HepG2 (cell line): ENCODE results near the gene DNMT3B. TPM values are rescaled to one million over a fixed set of nuclear protein-coding genes. Genes with fewer than 3 reads are reported as not detected.

Source experiments
- ATF3 ChIP-seq: sonication (generic); formaldehyde crosslinking; IDR thresholded peaks from 2 replicates; pipeline ENCODE4 v1.4.0; 2020; ENCODE audit warnings: missing genetic modification reagents
- ATF6 ChIP-seq: sonication (generic); formaldehyde crosslinking; conservative IDR thresholded peaks from 2 replicates; pipeline ENCODE4 v1.4.0; 2020; ENCODE audit warnings: missing genetic modification reagents
- ATM ChIP-seq: fragments of 450-650 bp; IDR thresholded peaks from 2 replicates; pipeline ENCODE4 v1.7.1; 2017; ENCODE audit warnings: mild to moderate bottlenecking, borderline replicate concordance
- BRCA1 ChIP-seq: sonication (generic); formaldehyde crosslinking; IDR thresholded peaks from 2 replicates; pipeline ENCODE4 v1.4.0; 2020; ENCODE audit warnings: missing genetic modification reagents
- CCAR2 ChIP-seq: fragments of 200-400 bp; formaldehyde crosslinking; optimal IDR thresholded peaks from 2 replicates; pipeline ENCODE3; 2018; ENCODE audit warnings: low read depth, mild to moderate bottlenecking, low read length, moderate library complexity
- CENPX ChIP-seq: sonication (generic); formaldehyde crosslinking; IDR thresholded peaks from 2 replicates; pipeline ENCODE4 v1.9.0; 2021; ENCODE audit warnings: mild to moderate bottlenecking, missing genetic modification reagents, moderate library complexity
- ETS1 ChIP-seq: sonication (generic); formaldehyde crosslinking; IDR thresholded peaks from 2 replicates; pipeline ENCODE4 v1.4.0; 2020; ENCODE audit warnings: missing genetic modification reagents
- FOSL2 ChIP-seq: sonication (generic); formaldehyde crosslinking; IDR thresholded peaks from 2 replicates; pipeline ENCODE4 v1.4.0; 2020; ENCODE audit warnings: missing genetic modification reagents
- HNRNPLL ChIP-seq: fragments of 200-400 bp; formaldehyde crosslinking; IDR thresholded peaks from 2 replicates; pipeline ENCODE4 v1.6.1; 2017; ENCODE audit warnings: mild to moderate bottlenecking, low read depth, low read length; ENCODE audit not compliant: poor library complexity, severe bottlenecking
- ISL2 ChIP-seq: sonication (generic); formaldehyde crosslinking; IDR thresholded peaks from 2 replicates; pipeline ENCODE4 v1.5.0; 2020; ENCODE audit warnings: missing genetic modification reagents
- KLF11 ChIP-seq: IDR thresholded peaks from 2 replicates; pipeline ENCODE4 v1.6.1; 2016; ENCODE audit warnings: missing compliant biosample characterization
- MED8 ChIP-seq: sonication (generic); formaldehyde crosslinking; IDR thresholded peaks from 2 replicates; pipeline ENCODE4 v1.8.1; 2023; ENCODE audit warnings: mild to moderate bottlenecking, missing genetic modification reagents; ENCODE audit not compliant: insufficient replicate concordance
- NFE2 ChIP-seq: sonication (generic); formaldehyde crosslinking; IDR thresholded peaks from 2 replicates; pipeline ENCODE4 v1.4.0; 2020; ENCODE audit warnings: missing genetic modification reagents
- NFRKB ChIP-seq: fragments of 450-650 bp; IDR thresholded peaks from 2 replicates; pipeline ENCODE4 v1.6.1; 2017
- RBM22 ChIP-seq: fragments of 200-400 bp; formaldehyde crosslinking; optimal IDR thresholded peaks from 2 replicates; pipeline ENCODE3; 2017; ENCODE audit warnings: mild to moderate bottlenecking, low read length, moderate library complexity
- SCMH1 ChIP-seq: sonication (generic); formaldehyde crosslinking; IDR thresholded peaks from 2 replicates; pipeline ENCODE4 v1.9.0; 2021; ENCODE audit warnings: missing genetic modification reagents, mild to moderate bottlenecking, borderline replicate concordance
- SOX13 ChIP-seq, 3 experiments: fragments of 450-650 bp in 1 of 3; sonication (generic) in 1 of 3; formaldehyde crosslinking in 1 of 3; IDR thresholded peaks in 2 of 3; conservative IDR thresholded peaks in 1 of 3; 2 replicates each; pipeline versions ENCODE4 v1.5.0 to v1.6.1; 2016 to 2020; ENCODE audit warnings: antibody characterized with exemption in 1 of 3, mild to moderate bottlenecking in 1 of 3, missing compliant biosample characterization in 1 of 3, missing genetic modification reagents in 1 of 3, moderate library complexity in 1 of 3
- STAG1 ChIP-seq: sonication (generic); formaldehyde crosslinking; IDR thresholded peaks from 2 replicates; pipeline ENCODE4 v1.4.0; 2020; ENCODE audit warnings: missing genetic modification reagents
- STAT5B ChIP-seq: sonication (generic); formaldehyde crosslinking; IDR thresholded peaks from 2 replicates; pipeline ENCODE4 v1.4.0; 2020; ENCODE audit warnings: missing genetic modification reagents
- TBX3 ChIP-seq: fragments of 450-650 bp; IDR thresholded peaks from 2 replicates; pipeline ENCODE4 v1.6.1; 2017; ENCODE audit warnings: antibody characterized with exemption, mild to moderate bottlenecking, inconsistent platforms, borderline replicate concordance
- THYN1 ChIP-seq: sonication (generic); formaldehyde crosslinking; IDR thresholded peaks from 2 replicates; pipeline ENCODE4 v1.8.1; 2023; ENCODE audit warnings: low read depth, mild to moderate bottlenecking, moderate library complexity, missing genetic modification reagents, borderline replicate concordance
- TIGD3 ChIP-seq: sonication (generic); formaldehyde crosslinking; IDR thresholded peaks from 2 replicates; pipeline ENCODE4 v1.5.1; 2020; ENCODE audit warnings: mild to moderate bottlenecking, missing genetic modification reagents, borderline replicate concordance
- YEATS2 ChIP-seq: sonication (generic); formaldehyde crosslinking; IDR thresholded peaks from 2 replicates; pipeline ENCODE4 v1.4.0; 2020; ENCODE audit warnings: missing genetic modification reagents, borderline replicate concordance
- ZMAT3 ChIP-seq: sonication (generic); formaldehyde crosslinking; conservative IDR thresholded peaks from 2 replicates; pipeline ENCODE4 v1.7.0; 2021; ENCODE audit warnings: missing genetic modification reagents
- ZNF224 ChIP-seq: sonication (generic); formaldehyde crosslinking; IDR thresholded peaks from 2 replicates; pipeline ENCODE4 v1.5.0; 2020; ENCODE audit warnings: mild to moderate bottlenecking, missing genetic modification reagents
- ZNF292 ChIP-seq: sonication (generic); formaldehyde crosslinking; IDR thresholded peaks from 2 replicates; pipeline ENCODE4 v1.8.1; 2022; ENCODE audit warnings: mild to moderate bottlenecking, low read depth, missing genetic modification reagents, borderline replicate concordance
- ZNF317 ChIP-seq: sonication (generic); formaldehyde crosslinking; IDR thresholded peaks from 2 replicates; pipeline ENCODE4 v1.5.0; 2020; ENCODE audit warnings: mild to moderate bottlenecking, missing genetic modification reagents
- ZNF564 ChIP-seq: sonication (generic); formaldehyde crosslinking; IDR thresholded peaks from 2 replicates; pipeline ENCODE4 v1.8.1; 2023; ENCODE audit warnings: mild to moderate bottlenecking, missing genetic modification reagents
- ZNF761 ChIP-seq: sonication (generic); formaldehyde crosslinking; conservative IDR thresholded peaks from 2 replicates; pipeline ENCODE4 v1.4.0; 2020; ENCODE audit warnings: mild to moderate bottlenecking, missing genetic modification reagents
- polyA plus RNA-seq, 8 experiments: library from polyadenylated mRNA; depleted of rRNA in 3 of 8; stranded (reverse) in 7 of 8; unstranded in 1 of 8; fragments of >200 nt; fragmentation: Illumina TruSeq in 4 of 8; extraction: Trizol in 4 of 8; gene quantifications; 2 replicates each; pipeline versions ENCODE4 v1.2.1 to v1.2.3, GENCODE V29; 2011 to 2016; ENCODE audit warnings: low read depth in 4 of 8, missing spikeins in 1 of 8, mixed read lengths in 1 of 8; ENCODE audit not compliant: insufficient read depth in 1 of 8
- total RNA-seq, 5 experiments: library from RNA; depleted of rRNA; stranded (reverse); fragments of >200 nt; fragmentation: Illumina TruSeq; extraction: Trizol; gene quantifications; 2 replicates each; pipeline ENCODE4 v1.2.3, GENCODE V29; 2016; ENCODE audit warnings: low read depth in 1 of 5

The DNMT3B gene
- total and polyA plus RNA-seq, 2 of the 13 experiments (the other 11 are each of a cell fraction or from before 2014, with no cell fraction given), result 3.8 to 13.9 TPM

GRCh38 chr20:32731882-32732266, 30.3 kb upstream of the DNMT3B start (continued):
- TF ChIP-seq ATF3 (CRISPR knock-in tag) (0 out of 2 replicates have a peak, but pooled peaks have one; percentile 8), ATM (no peak), ZNF761 (CRISPR knock-in tag) (no peak), BRCA1 (no peak), RBM22 (no peak), KLF11 (CRISPR knock-in tag) (no peak), NFRKB (no peak), CENPX (CRISPR knock-in tag) (no peak), THYN1 (CRISPR knock-in tag) (no peak), STAG1 (CRISPR knock-in tag) (no peak), ETS1 (CRISPR knock-in tag) (no peak), NFE2 (CRISPR knock-in tag) (no peak), ZNF317 (0 out of 2 replicates have a peak, but pooled peaks have one; percentile 44), HNRNPLL (no peak), SCMH1 (CRISPR knock-in tag) (no peak), ZNF224 (no peak), ZNF564 (CRISPR knock-in tag) (no peak), STAT5B (no peak), ISL2 (CRISPR knock-in tag) (no peak), FOSL2 (peak; percentile 59), ZNF292 (CRISPR knock-in tag) (peak; percentile 71), SOX13 (IDR thresholded peaks at IDR 0.05) (no peak), SOX13 (CRISPR knock-in tag; conservative IDR thresholded peaks at IDR 0.05 in 1 of 2, IDR thresholded peaks at IDR 0.05 in 1 of 2) (peak in 1 of 2 experiments; percentile 33; a peak in 1 of 4 replicates), CCAR2 (no peak), TBX3 (no peak), MED8 (CRISPR knock-in tag) (no peak), ZMAT3 (CRISPR knock-in tag) (no peak), YEATS2 (no peak), ATF6 (CRISPR knock-in tag) (no peak), TIGD3 (CRISPR knock-in tag) (no peak)
